Activated B cell treated with CpG ODN at 0.5 μM for 24 hours (primary cell): ENCODE results near the gene CHST9. TPM values are rescaled to one million over a fixed set of nuclear protein-coding genes. Genes with fewer than 3 reads are reported as not detected.

Source experiments
- ATAC-seq: fragments of 200-7000 bp; cut with Tn5 transposase; one replicate; pipeline ENCODE4 v1.10.0; 2021; ENCODE audit warnings: low read depth, mild to moderate bottlenecking, moderate library complexity
- CTCF ChIA-PET: fragments of 350-600 bp; sonication (Branson Sonifier 250); formaldehyde crosslinking; loops from one replicate; lab custom pipeline; 2021; ENCODE audit warnings: antibody characterized with exemption; lab: Charles Lee
- POLR2A ChIA-PET: fragments of 350-600 bp; sonication (Branson Sonifier 250); formaldehyde crosslinking; loops from one replicate; lab custom pipeline; 2021; ENCODE audit warnings: antibody characterized with exemption; lab: Charles Lee
- DNase-seq: peaks from one replicate; pipeline ENCODE4 v3.0.0; 2022
- H3K27ac Mint-ChIP-seq: one replicate; pipeline ENCODE4 v1.8.0; 2020; ENCODE audit warnings: mixed read lengths
- H3K27me3 Mint-ChIP-seq: one replicate; pipeline ENCODE4 v1.8.0; 2021; ENCODE audit warnings: mixed read lengths
- H3K36me3 Mint-ChIP-seq: one replicate; pipeline ENCODE4 v1.8.0; 2021; ENCODE audit warnings: low read depth, mixed read lengths
- H3K4me1 Mint-ChIP-seq: one replicate; pipeline ENCODE4 v1.8.0; 2021; ENCODE audit warnings: mixed read lengths
- H3K4me3 Mint-ChIP-seq: one replicate; pipeline ENCODE4 v1.8.0; 2020; ENCODE audit warnings: mild to moderate bottlenecking, mixed read lengths
- H3K9me3 Mint-ChIP-seq: one replicate; pipeline ENCODE4 v1.8.0; 2020; ENCODE audit warnings: mixed read lengths
- intact Hi-C: fragments of 100-400 bp; cut with micrococcal nuclease; formaldehyde crosslinking; loops from one replicate; pipeline ENCODE4 v1.15.1; 2024
- total RNA-seq: library from RNA; stranded (reverse); gene quantifications from 2 replicates; pipeline ENCODE4 v1.2.3, GENCODE V29; 2022
- TF ChIP-seq, protein P1 (sequence below): fragments of 200-600 bp; IDR thresholded peaks from one replicate; pipeline ENCODE4 v1.8.0; 2022; ENCODE audit warnings: antibody characterized with exemption, mild to moderate bottlenecking

The CHST9 gene
- total RNA-seq, 1 donor from 2014 or later: not detected

DNA sequence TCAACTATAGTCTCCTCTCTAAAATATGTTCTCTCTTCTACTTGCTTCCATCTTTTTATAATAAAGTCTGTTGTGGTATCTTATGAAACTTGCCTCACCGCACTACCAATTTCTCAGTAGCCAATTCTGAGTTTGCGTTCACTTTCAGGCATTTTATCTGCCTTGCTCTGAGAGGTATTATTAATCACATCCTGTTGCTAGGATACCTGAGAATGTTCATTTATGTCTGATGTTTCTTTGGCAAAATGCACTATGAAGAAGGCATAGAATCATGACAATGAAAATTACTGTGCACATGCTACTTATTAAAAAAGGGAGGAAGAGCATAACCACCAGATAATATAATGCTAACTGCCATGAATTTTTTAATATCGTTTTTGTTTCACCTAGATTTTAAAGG, 130.2 kb downstream of the CHST9 start:
- intact Hi-C loops: no loop called here
- Mint-ChIP-seq H3K27ac (no peak overlapping the region), H3K4me1 (no peaks in the 10 kb centered on the region), H3K9me3 (peaks cover 4% of the 10 kb centered on the region), H3K36me3 (no peaks in the 10 kb centered on the region), H3K27me3 (no peaks in the 10 kb centered on the region), H3K4me3 (no peak overlapping the region)
- TF ChIP-seq, protein P1, sequence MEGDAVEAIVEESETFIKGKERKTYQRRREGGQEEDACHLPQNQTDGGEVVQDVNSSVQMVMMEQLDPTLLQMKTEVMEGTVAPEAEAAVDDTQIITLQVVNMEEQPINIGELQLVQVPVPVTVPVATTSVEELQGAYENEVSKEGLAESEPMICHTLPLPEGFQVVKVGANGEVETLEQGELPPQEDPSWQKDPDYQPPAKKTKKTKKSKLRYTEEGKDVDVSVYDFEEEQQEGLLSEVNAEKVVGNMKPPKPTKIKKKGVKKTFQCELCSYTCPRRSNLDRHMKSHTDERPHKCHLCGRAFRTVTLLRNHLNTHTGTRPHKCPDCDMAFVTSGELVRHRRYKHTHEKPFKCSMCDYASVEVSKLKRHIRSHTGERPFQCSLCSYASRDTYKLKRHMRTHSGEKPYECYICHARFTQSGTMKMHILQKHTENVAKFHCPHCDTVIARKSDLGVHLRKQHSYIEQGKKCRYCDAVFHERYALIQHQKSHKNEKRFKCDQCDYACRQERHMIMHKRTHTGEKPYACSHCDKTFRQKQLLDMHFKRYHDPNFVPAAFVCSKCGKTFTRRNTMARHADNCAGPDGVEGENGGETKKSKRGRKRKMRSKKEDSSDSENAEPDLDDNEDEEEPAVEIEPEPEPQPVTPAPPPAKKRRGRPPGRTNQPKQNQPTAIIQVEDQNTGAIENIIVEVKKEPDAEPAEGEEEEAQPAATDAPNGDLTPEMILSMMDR: no peak
- CTCF ChIA-PET: no interaction called here
- POLR2A ChIA-PET: no interaction called here
- ATAC-seq (no peak), DNase-seq (no peak)

DNA sequence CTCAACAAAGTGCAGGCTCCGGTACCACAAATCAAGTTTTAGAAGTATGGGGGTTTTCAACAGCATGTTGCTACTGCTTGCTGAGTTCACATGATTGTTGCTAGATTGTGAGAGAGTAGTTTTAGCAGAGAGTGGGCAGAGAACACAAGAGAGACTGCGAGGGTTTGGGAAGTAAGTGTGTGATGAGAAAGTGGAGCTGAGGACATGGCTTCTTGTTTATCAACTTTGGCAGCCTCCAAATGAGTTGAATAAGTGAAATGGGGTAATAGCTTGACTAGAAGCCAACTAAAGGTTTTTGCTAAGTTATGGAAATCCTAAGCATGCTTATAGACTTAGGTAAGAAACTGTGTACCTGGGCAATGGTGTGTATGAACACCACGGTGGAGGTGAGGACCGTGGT, 135.1 kb downstream of the CHST9 start:
- DNase-seq (no peak), ATAC-seq (no peak)
- TF ChIP-seq, protein P1: no peak
- no peaks in the 10 kb centered on the region for H3K36me3 Mint-ChIP-seq
- H3K27me3 Mint-ChIP-seq: no peaks in the 10 kb centered on the region
- H3K4me1 Mint-ChIP-seq: no peaks in the 10 kb centered on the region
- H3K4me3 Mint-ChIP-seq: no peak overlapping the region
- no peak overlapping the region for H3K27ac Mint-ChIP-seq
- ChIA-PET POLR2A (no interaction called here), CTCF (interaction anchor here (0.6 kb wide), 1 partner anchor 1166 kb away, joined by 4 read pairs; no protein-coding TSS in a partner anchor)
- intact Hi-C loops: no loop called here
- H3K9me3 Mint-ChIP-seq: peaks cover 4% of the 10 kb centered on the region

DNA sequence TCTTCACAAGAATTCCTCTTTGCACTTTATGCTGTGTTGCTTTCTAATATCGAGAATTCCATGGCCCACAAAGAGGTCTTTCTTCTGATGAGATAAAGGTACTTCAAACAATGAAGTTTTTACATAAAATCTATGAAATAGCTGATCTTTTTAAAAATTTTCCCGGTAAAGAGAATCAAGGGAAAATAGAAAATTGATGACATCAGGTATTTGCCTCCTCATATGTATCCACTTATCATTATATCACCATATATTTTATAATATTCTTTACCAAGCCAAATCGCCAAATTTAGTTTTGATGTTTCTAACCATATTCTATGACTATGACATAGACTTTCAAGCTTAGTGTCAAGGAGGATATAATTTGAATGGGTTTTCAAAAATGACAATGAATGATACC, 139.8 kb downstream of the CHST9 start:
- CTCF ChIA-PET: no interaction called here
- POLR2A ChIA-PET: no interaction called here
- no peaks in the 10 kb centered on the region for H3K36me3 Mint-ChIP-seq
- H3K9me3 Mint-ChIP-seq: no peaks in the 10 kb centered on the region
- no peak overlapping the region for H3K4me3 Mint-ChIP-seq
- no peak for ATAC-seq
- H3K27ac Mint-ChIP-seq: no peak overlapping the region
- H3K4me1 Mint-ChIP-seq: no peaks in the 10 kb centered on the region
- TF ChIP-seq, protein P1: no peak
- intact Hi-C loops: no loop called here
- no peaks in the 10 kb centered on the region for H3K27me3 Mint-ChIP-seq
- no peak for DNase-seq

DNA sequence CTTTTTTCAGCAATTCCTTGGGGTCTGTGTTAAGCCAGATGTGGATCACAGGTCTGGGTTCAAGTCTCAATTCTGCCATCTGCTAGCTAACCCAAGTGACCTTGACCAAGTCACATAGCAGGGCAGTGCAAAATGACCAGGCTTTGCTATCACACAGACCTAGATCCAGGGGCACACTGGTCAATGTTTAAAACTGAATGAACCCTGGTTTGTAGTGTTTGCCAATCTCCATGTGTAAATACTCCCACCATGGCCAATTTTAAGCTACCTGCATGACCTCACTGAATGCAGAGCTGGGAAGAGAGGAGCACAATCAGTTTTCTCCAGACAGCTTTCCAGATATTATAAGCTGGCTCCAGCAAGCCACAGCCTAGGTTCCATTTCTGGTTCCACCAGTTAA, 142.9 kb downstream of the CHST9 start:
- Mint-ChIP-seq H3K4me1 (no peaks in the 10 kb centered on the region), H3K27ac (no peak overlapping the region), H3K4me3 (no peak overlapping the region), H3K9me3 (no peaks in the 10 kb centered on the region), H3K27me3 (no peaks in the 10 kb centered on the region), H3K36me3 (no peaks in the 10 kb centered on the region)
- intact Hi-C loops: no loop called here
- POLR2A ChIA-PET: no interaction called here
- DNase-seq (no peak), ATAC-seq (no peak)
- TF ChIP-seq, protein P1: no peak
- CTCF ChIA-PET: no interaction called here

DNA sequence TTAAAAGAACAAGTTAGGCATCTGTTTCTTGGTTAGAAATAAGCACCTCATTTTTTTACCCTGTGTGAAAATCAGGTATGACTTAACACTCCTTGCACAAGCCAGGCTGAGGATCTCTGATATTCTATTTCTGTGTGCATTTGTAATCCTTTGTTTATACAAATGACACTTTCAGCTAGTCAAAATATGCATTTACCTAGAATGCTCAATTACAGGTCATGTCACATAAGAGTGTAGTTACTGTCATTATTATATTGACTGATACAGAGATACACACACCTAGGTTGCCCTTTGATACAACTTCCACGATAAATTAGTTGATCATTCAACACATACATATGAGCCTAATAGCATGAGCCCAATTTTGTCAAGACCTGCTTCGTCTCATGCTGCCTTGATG, 144.3 kb downstream of the CHST9 start:
- ChIA-PET CTCF (no interaction called here), POLR2A (no interaction called here)
- Mint-ChIP-seq H3K36me3 (no peaks in the 10 kb centered on the region), H3K9me3 (no peaks in the 10 kb centered on the region), H3K27ac (no peak overlapping the region), H3K27me3 (no peaks in the 10 kb centered on the region), H3K4me1 (no peaks in the 10 kb centered on the region), H3K4me3 (no peak overlapping the region)
- DNase-seq (no peak), ATAC-seq (no peak)
- intact Hi-C loops: no loop called here
- TF ChIP-seq, protein P1: no peak
